GM19468 (cell line): ENCODE measurements around the gene ITM2B.
"Not testable (repeated sequence)": the region's sequence is repeated elsewhere in the genome, so short reads cannot be mapped to it uniquely, and the experiment has no call there.

Source experiments
- ATAC-seq: cut with Tn5 transposase; IDR thresholded peaks from one replicate; pipeline ENCODE4 v1.9.1; 2021; ENCODE audit warnings: mild to moderate bottlenecking, moderate library complexity, moderate number of reproducible peaks; ENCODE audit not compliant: unreplicated experiment; ENCODE audit errors: extremely low read depth

The ITM2B gene

DNA sequence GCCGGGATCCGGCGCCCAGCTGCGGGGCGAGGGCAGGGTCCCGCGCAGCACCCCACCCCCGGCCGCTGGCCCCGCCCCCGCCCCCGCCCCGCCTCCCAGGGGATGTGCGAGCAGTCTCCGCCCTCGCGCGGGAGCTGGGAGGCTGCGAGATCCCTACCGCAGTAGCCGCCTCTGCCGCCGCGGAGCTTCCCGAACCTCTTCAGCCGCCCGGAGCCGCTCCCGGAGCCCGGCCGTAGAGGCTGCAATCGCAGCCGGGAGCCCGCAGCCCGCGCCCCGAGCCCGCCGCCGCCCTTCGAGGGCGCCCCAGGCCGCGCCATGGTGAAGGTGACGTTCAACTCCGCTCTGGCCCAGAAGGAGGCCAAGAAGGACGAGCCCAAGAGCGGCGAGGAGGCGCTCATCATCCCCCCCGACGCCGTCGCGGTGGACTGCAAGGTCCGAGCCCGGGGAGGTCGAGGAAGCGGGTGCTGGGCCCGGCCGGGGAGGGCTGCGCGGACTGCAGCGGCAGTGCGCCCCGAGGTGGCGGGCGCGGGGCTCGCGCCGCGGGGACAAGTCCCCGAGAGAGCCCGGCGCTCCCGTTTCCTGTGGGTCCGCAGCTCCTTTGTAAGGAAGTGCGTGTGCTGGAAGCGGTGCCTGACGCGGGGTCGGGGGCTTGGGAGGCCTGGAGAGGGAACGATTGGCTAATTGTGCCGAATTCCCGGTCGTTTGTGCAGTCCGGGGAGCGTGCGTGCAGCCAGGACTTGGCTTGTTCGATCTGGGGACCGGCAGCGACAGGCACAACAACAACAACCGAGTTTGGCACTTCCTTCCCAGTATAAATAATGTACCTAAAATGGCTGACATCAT lies at the start of gene ITM2B:
Gene ITM2B (plus strand): TSS at position 161 of the 843 bp plus-strand sequence. CDS start 155 bp downstream, at position 316.
- no peak for ATAC-seq

DNA sequence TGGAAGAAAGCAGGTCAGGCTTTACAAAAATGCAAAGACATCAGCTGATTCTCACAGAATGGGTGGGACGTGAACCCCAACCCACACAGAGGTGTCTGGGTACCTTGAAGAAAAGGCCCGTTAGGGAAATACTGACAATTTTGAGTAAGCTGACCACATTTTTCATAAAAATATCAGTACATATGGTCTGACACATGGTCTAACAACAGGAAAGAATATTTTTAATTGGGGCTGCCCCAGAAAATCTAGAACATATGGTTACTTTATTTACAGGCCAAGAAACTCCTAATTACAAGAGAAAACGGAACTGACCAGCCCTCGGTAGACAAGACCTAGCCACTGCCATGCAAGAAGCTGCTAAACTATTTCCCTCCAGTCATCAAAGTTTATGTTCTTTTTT lies 48.7 kb upstream of the ITM2B start:
- ATAC-seq: no peak

DNA sequence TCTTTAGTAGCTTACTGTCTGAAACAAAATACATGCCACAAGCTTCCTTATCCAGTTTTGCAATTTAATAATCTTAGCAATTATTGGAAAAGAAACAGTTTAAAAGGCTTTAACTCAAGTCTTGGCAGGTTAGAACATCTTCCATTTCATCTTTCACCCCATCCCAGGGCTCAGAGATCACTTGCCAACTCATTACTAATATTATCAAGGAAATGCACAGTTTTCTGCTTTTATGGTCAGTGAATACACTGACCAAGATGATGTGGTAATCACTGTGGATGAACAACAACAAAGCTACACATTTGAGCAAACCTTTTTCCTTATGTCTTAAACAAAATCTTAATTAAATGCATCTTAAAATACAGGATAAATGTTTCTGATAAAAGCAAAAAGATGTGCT lies 48.0 kb upstream of the ITM2B start:
- no peak for ATAC-seq

DNA sequence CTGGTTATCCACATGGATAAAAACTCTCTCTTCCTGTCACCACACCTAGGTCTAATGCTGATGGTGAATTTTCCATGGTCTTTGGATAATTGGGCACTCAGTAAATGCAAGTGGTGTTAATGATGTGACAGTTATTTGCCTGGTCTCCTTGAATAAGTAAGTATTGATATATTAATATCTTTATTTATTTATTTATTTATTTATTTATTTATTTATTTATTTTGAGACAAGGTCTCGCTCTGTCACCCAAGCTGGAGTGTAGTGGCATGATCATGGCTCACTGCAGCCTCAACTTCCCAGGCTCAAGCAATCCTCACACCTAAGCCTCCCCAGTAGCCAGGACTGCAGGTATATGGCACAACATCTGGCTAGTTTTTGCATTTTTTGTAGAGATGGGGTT lies 46.3 kb upstream of the ITM2B start:
- ATAC-seq: no peak

DNA sequence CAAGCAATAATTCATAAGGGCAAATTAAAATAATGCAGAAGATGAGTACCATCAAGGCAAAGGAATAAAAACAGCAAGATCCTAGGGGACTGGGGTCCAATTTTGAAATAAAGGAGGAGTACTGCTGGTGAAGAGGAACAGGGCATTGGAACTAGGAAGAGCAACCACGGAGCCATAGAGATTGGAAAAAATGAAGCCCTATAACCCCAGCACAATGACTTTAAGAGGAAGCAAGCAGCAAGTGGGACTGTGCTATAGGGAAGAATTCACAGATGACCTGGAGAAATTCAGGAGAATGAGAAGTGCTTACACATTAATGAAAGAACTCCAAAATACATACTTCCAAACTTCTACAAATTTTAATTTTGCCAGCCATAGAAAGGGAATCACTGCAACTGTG lies 44.9 kb upstream of the ITM2B start:
- ATAC-seq: no peak

DNA sequence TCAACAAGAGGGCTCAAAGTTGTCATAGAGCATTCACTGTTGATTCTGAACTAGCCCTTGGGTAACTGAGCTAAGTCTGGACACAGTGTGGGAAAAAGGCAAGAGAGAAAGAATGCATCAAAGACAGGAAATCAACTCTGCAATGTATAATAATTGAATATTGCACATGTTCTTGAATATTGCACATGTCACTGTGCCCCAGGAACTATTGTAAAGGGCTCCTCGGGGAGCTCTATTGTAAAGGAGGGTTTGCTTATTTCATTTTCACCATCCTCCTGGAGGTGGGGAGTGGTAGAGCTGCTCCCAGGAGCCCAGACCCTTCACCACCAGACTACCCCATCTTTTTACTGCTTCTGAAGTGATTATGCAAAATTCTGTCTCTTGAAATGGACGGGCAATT lies 44.4 kb upstream of the ITM2B start:
- no peak for ATAC-seq

DNA sequence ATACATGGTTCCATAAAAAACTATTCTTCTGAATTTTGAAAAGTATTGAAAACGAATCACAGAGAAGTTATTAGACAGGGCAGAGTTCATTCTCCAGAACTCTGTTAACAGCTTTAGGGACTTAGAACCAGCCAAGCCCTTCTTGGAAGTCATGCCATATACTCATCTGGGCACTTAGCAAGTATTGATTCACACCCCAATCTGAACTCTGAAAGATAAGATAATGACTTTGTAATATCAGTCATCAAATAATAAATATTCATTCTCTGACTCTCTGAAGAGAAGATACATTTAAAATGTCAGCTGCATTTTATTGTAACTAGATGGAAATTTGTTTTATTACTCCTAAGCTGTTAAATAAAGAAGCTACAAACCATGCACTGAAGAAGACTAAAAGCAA lies 43.8 kb upstream of the ITM2B start:
- no peak for ATAC-seq

DNA sequence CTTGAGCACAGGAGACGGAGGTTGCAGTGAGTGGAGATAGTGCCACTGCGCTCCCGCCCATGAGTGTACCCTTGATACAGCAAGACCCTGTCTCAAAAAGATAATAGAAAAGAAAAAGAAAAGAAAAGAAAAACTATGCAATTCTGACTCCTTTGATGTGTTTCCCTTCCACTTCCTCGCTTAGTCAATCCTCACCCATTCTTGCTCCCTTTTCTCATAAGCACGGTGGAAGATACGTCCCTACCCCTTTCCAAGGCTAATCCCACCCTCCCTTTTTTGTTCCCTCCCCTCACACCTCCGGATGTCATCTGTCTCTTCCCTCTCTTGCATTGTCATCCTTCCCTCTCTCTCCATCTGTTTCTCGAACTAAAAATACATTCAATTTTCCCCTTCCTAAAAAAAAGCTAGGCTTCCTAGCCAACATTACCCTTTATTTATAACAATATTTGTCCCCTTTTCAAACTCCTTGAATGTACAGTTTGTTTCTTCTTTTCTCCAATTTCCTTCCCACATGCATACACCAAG lies 40.5 kb upstream of the ITM2B start:
- ATAC-seq: no peak

DNA sequence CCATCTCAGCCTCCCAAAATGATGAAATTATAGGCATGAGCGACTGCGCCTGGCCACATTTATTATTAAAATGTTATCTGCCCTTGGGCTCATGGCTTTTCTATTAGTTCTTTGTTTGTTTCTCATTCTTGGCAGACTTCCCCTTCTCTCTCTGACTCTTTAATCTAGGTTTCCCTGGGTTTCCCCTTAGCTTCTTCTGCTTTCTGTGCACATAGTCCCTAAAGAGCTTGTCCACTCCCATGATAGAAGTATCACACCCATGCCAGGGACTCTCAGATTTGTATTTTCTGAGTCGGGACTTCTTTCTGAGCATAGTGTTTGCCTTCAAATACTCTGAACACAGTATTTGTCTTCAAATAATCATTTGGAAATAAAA lies 38.6 kb upstream of the ITM2B start:
- ATAC-seq: no peak

DNA sequence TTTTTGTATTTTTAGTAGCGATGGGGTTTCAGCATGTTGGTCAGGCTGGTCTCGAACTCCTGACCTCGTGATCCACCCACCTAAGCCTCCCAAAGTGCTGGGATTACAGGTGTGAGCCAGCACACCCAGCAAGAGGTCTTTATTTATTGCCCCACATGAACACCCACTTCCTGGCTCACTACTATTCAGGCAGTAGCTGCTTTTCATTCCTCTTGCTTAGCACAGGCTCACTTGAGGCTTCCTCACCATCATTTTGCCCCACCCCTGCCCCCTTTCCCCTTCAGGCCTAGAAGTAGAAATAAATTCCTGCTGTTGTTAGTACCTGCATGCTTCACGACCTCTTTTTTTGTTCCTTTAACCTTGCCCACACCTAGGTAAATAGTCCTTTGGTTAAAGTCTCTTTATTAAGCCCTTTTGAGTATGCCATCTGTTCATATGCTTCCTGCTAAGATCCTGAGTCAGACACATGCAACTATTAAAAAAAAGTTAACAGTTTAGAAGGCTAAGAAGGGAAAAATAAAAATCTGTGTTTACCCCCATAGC lies 33.5 kb upstream of the ITM2B start:
- ATAC-seq: no peak

DNA sequence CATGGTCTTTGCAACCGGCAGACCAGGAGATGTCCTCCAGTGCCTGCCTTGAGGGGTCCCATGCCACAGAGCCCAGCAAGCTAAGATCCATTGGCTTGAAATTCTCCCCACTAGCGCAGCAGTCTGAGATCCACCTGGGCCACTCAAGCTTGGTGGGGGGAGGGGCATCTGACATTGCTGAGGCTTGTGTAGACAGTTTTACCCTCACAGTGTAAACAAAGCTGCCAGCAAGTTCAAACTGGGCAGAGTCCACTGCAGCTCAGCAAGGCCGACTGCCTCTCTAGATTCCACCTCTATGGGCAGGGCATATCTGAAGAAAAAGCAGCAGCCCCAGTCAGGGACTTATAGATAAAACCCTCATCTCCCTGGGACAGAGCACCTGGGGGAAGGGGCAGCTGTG lies 32.0 kb upstream of the ITM2B start:
- ATAC-seq: no peak

DNA sequence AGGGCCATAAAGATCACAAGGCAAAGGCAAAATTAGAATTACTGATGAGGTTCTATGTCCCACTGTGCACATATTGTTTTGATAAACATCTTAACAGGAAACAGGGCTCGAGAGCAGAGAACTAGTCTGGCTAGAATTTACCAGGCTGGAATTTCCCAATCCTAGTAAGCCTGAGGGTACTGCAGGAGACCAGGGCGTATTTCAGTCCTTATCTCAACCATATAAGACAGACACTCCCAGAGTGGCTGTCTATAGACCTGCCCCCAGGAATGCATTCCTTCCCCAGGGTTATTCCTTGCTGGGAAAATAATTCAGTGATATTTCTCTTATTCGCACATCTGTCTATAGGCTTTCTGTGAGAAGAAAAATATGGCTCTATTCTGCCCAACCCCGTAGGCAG lies 25.8 kb upstream of the ITM2B start:
- not testable (repeated sequence) for ATAC-seq

DNA sequence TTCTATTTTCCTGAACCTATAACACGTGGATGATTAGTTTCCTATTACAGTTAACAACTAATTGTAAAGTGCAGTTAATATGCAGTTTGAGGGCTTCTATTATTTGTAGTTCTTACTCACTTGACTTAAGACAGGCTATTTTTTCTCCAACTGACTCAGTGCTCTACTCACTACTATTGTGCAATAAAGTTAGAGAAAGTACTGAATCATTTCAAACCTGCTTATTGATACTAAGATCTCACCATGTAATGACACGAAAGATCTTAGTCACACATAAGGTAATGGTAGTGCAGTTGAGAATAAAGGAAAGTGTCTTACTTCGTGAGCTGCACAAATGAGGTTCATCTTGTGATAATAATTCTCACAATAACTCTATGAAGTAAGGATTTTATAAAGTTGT lies 22.8 kb upstream of the ITM2B start:
- ATAC-seq: no peak

DNA sequence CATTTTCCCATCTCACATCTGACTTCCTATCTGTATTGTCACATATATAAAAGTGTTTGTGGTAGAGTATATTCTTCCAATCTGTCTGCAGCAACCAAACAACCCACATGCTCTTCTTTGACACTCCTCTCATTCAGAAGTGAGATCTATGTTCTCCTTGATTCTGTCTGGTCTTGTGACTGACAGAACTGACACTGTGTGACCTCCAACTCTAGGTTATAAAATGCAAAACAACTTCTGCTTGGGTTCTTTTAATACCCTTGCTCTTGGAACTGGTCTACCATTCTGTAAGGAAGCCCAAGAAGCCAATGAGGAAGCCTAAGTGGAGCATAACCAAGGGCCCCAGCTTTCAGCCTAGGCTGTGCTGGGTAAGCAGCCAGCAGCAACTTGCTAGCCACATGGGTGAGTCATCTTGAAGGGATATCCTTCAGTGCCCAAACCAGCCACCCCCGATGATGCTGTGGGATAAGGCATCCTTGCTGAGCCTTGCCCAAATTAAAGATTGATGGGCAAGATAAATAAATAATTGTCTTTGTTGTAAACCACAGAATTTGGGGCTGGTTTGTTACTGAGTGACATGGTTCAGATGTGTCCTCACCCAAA lies 18.4 kb upstream of the ITM2B start:
- no peak for ATAC-seq

DNA sequence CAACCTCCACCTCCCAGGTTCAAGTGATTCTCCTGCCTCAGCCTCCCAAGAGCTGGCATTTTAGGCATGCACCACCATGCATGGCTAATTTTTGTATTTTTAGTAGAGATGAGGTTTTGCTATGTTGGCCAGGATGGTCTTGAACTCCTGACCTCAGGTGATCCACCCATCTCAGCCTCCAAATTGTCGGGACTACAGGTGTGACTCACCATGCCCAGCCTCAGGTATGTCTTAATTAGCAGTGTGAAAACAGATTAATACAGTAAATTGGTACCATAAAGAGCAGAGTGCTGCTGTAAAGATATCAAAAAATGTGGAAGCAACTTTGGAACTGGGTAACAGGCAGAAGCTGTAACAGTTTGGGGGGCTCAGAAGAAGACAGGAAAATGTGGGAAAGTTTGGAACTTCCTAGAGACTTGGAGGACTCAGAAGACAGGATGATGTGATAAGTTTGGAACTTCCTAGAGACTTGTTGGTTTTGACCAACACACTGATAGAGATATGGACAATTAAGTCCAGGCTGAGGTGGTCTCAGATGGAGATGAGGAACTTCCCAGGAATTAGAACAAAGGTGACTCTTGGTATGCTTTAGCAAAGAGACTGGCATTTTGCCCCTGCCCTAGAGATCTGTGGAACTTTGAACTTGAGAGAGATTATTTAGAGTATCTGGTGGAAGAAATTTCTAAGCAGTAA lies 17.3 kb upstream of the ITM2B start:
- not testable (repeated sequence) for ATAC-seq

DNA sequence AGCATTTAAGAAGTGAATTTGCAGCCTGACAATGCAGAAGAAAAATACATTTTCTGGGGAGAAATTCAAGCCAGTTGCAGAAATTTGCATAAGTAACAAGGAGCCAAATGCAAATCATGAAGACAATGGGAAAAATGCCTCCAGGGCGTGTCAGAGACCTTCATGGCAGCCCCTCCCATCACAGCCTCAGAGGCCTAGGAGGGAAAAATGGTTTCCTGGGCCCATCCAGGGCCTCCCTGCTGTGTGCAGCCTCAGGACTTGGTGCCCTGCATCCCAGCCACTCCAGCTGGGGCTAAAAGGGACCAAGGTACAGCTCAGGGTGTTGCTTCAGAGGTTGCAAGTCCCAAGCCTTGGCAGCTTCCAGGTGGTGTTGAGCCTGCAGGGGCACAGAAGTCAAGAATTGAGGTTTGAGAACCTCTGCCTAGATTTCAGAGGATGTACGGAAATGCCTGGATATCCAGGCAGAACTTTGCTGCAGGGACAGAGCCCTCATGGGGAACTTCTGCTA lies 16.7 kb upstream of the ITM2B start:
- ATAC-seq: no peak

DNA sequence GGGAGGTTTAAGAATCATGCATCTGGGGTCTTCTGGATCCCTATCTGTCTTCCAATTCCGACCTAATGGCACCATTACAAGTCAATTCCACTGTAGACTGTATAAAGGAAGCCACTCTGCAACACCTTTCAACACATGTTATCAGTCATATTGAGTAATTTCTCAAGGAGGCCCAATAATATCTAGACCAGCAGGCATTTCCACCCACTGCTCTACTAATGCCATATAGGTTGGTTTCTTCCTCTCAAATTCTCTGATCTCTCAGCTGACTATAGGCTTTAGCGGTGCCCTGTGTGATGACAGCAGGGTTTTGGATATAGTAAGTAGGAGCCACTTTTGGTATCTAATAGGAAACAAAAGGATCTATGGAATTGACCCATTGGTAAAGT lies 12.4 kb upstream of the ITM2B start:
- no peak for ATAC-seq

DNA sequence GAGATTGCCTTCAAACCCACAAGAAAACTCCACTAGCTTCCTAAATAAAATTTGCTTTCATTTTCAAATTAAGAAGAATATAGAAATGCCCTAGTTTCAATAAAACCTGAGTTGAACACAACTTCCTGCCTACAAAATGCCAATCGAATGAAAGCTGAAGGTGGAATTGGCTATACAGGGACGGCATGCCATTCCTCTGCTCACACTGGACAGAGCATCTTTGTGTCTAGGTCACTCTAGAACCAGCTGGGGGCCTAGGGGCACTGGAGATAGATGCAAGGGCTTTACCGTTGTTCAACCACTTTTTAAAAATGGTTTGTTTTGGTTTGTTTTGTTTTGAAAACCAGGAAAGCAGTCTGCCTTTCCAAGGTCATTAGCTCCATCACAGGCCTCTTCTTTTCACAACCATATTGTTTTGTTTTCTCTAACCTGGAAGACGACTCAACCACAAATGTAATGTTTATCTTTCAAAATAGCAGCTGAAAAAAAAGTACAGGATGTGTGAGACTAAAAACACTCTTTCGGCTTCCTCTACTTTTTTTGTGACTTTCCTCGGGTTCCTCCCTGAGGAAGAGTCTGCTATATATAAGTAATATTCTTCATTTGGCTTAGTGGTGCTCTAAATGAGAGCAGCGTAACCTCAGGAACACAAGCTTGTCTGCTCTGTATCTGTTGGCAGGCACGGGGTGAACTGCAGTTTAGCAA lies 11.9 kb upstream of the ITM2B start:
- ATAC-seq: no peak

DNA sequence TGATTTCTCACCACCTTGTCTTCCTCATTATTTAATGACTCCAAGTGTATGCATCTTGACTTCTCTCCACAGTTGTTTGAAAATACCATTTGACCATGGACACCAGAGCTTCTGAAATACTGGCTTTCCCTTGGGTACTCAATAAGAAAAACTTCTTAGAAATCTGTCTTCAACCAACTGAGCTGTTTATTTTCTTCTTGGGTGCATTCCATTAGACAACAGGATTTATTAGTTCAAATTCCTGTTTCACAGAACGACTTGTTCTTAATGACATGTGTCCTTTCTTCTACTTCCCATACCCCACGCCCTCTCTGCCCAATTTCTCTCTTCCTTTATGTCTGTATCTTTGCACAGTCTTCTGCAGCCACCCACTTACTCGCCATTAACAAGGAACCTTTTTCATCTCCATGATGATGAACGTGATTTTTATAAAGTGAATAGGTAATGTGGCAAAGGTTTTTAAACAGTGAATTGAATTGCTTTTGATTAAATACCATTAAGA lies 11.3 kb upstream of the ITM2B start:
- no peak for ATAC-seq
